ENCODE results near the gene PCED1B.
"Not testable (repeated sequence)": the region's sequence is repeated elsewhere in the genome, so short reads cannot be mapped to it uniquely, and the experiment has no call there.

Gene PCED1B

GRCh38 chr12:47206450-47207339 lies 127.3 kb downstream of the PCED1B start:
- DNase-seq (ENCODE audit: low spot score) = no peak

- no peak for DNase-seq (ENCODE audit: low spot score)
Measured at GRCh38 chr12:47207340-47207717, 127.9 kb downstream of the PCED1B start.

DNA sequence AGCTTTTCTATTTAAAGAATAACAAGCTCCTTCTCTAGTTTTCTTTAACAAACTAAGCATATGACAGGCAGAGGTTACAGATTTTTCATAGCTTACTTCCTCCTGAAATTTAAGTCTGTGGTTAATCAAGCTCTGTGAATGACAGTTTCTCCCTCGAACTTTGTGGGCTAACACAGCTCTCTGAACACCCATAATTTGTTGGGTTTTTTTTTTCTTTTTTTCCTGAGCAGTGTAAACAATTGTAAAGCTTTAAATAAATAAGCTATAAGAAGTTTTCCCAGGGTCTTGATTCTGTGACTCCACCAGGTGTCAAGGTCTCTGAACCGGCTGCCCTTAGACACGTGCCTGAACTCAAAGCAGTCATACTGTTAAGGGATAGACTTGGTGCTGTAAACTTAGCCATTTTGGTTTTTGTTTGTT lies 128.4 kb downstream of the PCED1B start:
- DNase-seq (ENCODE audit: low spot score) = no peak

DNA sequence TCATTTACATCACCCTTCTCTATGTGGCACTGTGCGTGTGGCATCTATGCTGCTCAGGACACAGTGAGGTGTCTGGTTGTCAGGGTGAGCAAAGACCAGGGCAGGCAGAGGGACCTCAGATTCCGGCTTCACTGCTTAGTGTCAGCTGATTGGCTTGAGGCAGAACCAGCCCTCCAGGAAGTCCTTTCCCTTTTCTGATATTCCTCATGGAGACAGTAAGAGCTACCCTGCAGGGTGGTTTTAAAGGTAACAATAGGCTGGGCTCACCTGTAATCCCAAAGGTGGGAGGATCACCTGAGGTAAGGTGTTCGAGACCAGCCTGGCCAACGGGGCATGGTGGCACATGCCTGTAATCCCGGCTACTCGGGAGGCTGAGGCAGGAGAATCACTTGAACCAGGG lies 129.6 kb downstream of the PCED1B start:
- no peak for DNase-seq (ENCODE audit: low spot score)

GRCh38 chr12:47210776-47211175 lies 131.4 kb downstream of the PCED1B start:
- no peak for DNase-seq (ENCODE audit: low spot score)

DNA sequence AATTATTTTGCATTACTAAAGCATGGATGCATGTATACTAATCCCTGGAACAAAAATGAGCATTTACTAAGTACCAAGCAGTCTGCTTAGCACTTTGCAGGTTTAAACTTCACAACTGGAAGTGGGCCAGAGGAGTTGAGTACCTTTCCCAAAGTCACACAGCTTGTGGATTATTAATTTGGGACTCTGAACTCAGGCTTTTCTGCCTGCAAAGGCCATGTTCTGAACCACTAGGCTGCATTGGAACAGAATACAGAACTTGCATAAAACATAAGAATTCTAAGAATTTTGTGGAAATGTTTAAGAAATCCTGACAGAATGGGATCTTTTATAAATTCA lies 133.2 kb downstream of the PCED1B start:
- no peak for DNase-seq (ENCODE audit: low spot score)

DNA sequence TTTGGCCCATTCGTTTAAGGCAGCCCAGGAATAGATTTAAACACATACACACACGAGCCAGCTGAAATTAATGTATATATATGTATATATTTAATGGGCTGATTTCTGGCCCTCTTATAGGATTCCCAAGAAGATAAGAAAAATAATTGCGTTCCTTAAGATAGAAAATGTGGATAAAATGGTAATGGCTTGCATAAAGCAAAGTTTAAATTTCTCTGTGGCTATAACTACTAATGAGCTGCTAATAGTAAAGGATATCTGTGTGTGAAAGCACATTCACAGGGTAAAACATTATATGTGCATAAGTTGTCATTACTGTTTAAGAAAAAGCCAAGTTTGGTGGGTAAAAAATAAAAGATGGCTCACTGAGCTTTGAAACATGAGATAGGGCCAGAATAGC lies 134.0 kb downstream of the PCED1B start:
- DNase-seq (ENCODE audit: low spot score) = no peak

GRCh38 chr12:47214001-47214619 lies 134.7 kb downstream of the PCED1B start:
- DNase-seq (ENCODE audit: low spot score) = no peak

DNA sequence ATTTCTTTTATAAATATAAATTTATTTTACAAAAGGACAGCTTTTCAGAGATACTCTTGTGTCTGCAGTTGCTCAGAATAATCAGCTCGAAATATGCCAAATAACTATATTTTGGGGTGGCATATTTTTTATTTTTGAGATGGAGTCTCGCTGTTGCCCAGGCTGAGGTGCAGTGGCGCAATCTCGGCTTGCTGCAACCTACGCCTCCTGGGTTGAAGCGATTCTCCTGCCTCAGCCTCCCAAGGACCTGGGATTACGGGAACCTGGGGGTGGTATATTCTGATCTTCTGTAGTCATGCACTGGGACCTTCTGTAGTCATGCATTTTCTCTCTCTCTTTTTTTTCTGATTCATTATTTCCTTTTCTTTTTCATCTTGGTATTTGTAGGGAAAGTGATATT lies 135.3 kb downstream of the PCED1B start:
- no peak for DNase-seq (ENCODE audit: low spot score)

- no peak for DNase-seq (ENCODE audit: low spot score)
Measured at GRCh38 chr12:47216150-47216677, 136.8 kb downstream of the PCED1B start.

GRCh38 chr12:47217595-47217869 lies 138.1 kb downstream of the PCED1B start:
- not testable (repeated sequence) for DNase-seq (ENCODE audit: low spot score)

DNA sequence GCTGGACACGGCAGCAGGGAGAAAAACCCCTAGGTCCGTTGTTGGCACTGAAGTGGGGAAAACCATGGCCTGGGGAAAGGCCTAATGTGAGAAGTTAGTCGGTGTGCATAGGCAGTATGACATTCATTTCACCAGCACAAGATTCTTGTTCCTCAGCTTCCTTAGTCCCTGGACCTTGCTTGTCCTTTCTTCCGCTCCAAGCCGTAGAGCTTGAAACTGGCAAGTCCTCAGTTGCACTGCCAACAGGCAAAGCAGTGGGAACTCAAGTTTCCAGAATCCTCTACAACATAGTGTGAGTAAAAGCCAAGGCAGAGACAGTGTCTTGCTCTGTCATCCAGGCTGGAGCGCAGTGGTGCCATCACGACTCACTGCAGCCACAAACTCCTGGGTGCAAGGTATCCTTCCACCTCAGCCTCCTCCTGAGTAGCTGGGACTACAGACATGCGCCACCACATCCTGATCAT lies 138.8 kb downstream of the PCED1B start:
- no peak for DNase-seq (ENCODE audit: low spot score)

- no peak for DNase-seq (ENCODE audit: low spot score)
Measured at GRCh38 chr12:47219243-47219642, 139.8 kb downstream of the PCED1B start.

DNA sequence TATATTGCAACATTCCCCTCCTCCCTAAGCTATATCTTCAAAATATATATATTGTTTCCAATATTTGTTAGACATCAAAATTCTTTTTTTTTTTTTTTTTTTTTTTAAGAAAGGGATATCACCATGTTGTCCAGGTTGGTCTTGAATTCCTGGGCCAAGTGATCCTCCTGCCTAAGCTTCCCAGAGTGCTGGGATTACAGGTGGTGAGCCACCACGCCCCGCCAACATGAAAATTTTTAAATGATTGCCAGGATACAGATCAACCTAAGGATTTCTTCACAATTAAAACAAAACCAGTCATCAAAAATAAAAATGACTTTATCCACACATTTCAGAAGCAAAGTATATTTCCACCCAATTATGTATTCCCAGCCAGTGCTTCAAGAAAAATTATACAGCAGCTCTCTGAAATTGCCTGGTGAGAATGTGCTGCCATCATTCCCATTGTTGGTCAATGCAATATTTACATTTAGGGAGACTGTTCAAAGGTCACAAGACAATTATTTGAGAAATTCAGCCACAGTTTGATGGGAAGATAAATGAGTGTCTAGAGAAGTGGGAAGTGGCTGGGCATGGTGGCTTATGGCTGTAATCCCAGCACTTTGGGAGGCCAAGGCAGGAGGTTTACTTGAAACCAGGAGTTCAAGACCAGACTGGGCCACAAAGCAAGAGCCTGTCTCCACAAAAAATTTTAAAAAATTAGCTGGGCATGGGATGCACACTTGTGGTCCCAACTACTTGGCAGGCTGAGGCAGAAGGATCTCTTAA lies 142.0 kb downstream of the PCED1B start:
- no peak for DNase-seq (ENCODE audit: low spot score)

GRCh38 chr12:47222520-47223030 lies 143.2 kb downstream of the PCED1B start:
- DNase-seq (ENCODE audit: low spot score) = no peak

DNA sequence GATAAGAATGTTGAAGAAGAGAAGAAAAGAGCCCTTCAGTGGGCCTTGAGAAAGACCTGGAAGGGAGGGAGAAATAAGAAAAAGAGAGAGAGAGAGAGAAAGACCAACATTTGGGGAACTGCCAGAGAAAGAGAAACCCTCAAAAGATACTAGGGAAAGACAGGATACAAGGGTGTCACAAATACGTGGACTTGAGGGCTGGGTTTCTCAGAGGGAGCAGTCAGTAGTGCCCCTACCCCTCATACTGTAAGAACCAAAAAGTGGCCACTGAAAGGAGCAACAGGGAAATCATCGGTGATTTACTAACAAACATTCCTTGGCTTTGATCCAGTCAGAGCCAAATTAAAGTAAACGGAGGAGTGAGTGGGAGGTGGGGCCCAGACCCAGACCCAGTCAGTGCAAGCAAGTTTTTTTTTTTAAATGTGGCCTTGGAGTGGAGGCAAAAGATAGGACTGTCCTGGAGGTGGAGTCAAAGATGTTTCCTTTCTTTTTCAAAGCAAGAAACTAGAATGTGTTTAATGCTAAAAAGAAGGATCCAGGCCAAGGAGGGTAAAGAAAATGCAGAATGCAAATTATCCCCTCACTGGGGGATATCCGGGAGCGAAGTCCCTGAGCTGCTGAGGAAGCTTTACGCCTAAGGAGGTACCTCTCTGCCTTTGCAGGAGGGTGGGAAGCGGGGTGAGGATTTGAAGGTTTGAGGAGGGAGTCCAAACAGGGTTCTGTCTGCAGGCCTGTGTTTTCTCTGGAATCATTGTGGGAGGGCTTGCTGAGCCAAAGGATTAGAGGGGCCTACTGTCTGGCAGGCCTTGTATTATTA lies 143.8 kb downstream of the PCED1B start:
- no peak for DNase-seq (ENCODE audit: low spot score)

DNA sequence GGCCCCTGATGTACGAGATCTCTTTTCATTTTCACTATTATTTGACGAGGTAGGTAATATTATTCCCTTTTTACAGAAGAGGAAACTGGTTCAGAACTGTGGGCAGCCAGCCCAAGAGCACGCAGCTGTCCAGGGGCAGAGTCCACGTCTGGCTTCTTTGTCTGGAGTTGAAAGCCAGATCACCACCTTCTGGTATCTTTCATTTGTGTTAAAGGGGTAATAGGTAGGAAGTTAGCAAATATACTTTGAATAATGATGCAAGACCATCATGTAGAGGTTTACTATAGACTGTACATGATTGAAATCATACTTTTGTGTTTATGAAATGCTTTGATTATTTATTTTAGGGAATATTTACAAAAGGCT lies 144.4 kb downstream of the PCED1B start:
- DNase-seq (ENCODE audit: low spot score) = no peak

DNA sequence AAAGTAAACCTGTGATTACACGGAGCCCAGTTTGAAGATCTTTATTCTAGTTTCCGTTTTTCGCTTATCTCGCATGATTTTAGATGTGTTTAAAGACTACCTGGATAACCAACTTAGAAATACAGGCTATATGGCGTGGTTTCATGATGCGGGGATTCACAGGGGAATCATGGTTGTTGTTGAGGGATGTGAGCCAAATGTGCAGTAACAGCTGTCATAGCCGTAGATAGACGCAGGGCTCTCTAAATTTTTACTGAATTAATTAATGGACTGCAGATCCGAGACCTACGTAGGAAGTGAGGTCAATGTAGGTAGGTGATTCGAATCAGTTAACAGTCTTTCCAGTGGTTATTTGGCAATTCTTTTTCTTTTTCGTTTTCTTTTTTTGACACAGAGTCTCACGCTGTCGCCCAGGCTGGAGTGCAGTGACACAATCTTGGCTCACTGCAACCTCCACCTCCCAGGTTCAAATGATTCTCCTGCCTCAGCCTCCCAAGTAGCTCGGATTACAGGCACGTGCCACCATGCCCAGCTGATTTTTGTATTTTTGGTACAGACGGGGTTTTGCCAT lies 145.2 kb downstream of the PCED1B start:
- no peak for DNase-seq (ENCODE audit: low spot score)

- DNase-seq (ENCODE audit: low spot score) = no peak
Measured at GRCh38 chr12:47225356-47225755, 145.9 kb downstream of the PCED1B start.

GRCh38 chr12:47226199-47226598 lies 146.8 kb downstream of the PCED1B start:
- DNase-seq (ENCODE audit: low spot score) = no peak

DNA sequence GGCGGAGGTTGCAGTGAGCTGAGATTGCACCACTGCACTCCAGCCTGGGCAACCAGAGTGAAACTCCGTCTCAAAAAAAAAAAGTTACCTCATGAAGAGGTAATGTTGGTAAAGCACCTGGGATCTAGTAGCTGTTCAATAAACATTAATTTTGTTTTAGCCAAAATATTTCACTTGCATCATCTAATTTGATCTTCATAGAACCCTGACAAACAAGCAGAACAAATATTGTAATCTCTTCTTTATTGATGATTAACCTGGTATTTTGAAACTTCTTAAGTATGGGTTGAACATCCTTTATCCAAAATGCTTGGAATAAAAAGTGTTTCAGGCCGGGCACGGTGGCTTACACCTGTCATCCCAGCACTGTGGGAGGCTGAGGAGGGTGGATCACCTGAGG lies 149.4 kb downstream of the PCED1B start:
- DNase-seq (ENCODE audit: low spot score) = no peak

GRCh38 chr12:47231456-47231855 lies 152.0 kb downstream of the PCED1B start:
- DNase-seq (ENCODE audit: low spot score) = no peak
